Endometrium (tissue), 2 donors: ENCODE data around the gene LAMA3.

ENCODE experiments used
- FAIRE-seq: peaks from 2 replicates; lab custom pipeline; 2012; peaks lifted over from hg19 to GRCh38; lab: Jason Lieb, UNC
- donor health status: control.
- donor health status: control.

The LAMA3 gene

GRCh38 chr18:23689031-23689615, at the start of gene LAMA3:
Gene LAMA3, plus strand, starts transcription at chr18:23689453. Its CDS starts 231 bp downstream, at chr18:23689684.
- FAIRE-seq: no peak

GRCh38 chr18:23640052-23640451, 49.2 kb upstream of the LAMA3 start:
- no peak for FAIRE-seq

- FAIRE-seq: no peak
Observed at GRCh38 chr18:23641143-23641720, 48.0 kb upstream of the LAMA3 start.

- FAIRE-seq: no peak
Observed at GRCh38 chr18:23641937-23642666, 47.2 kb upstream of the LAMA3 start.

- FAIRE-seq: peak; percentile 99
Observed at GRCh38 chr18:23643815-23644490, 45.3 kb upstream of the LAMA3 start.

GRCh38 chr18:23645568-23646175, 43.6 kb upstream of the LAMA3 start:
- no peak for FAIRE-seq

GRCh38 chr18:23646282-23646681, 43.0 kb upstream of the LAMA3 start:
- no peak for FAIRE-seq

GRCh38 chr18:23648456-23648855, 40.8 kb upstream of the LAMA3 start:
- FAIRE-seq: no peak

- FAIRE-seq: no peak
Observed at GRCh38 chr18:23648940-23649607, 40.2 kb upstream of the LAMA3 start.

- FAIRE-seq: no peak
Observed at GRCh38 chr18:23650968-23651927, 38.0 kb upstream of the LAMA3 start.

GRCh38 chr18:23652232-23652631, 37.0 kb upstream of the LAMA3 start:
- no peak for FAIRE-seq

- FAIRE-seq: no peak
Observed at GRCh38 chr18:23658285-23658684, 31.0 kb upstream of the LAMA3 start.

- no peak for FAIRE-seq
Observed at GRCh38 chr18:23661735-23662308, 27.4 kb upstream of the LAMA3 start.

GRCh38 chr18:23662309-23663263, 26.7 kb upstream of the LAMA3 start, which contains the start of gene ANKRD29:
Gene ANKRD29, minus strand, starts transcription at chr18:23662911. Its CDS starts 181 bp downstream, at chr18:23662730.
- FAIRE-seq: no peak

GRCh38 chr18:23664674-23665073, 24.6 kb upstream of the LAMA3 start:
- no peak for FAIRE-seq

GRCh38 chr18:23667114-23667513, 22.1 kb upstream of the LAMA3 start:
- FAIRE-seq: no peak

- FAIRE-seq: no peak
Observed at GRCh38 chr18:23668731-23669130, 20.5 kb upstream of the LAMA3 start.

GRCh38 chr18:23669202-23669766, 20.0 kb upstream of the LAMA3 start:
- FAIRE-seq: no peak
